Panc1 (cell line): ENCODE data around the gene HCAR2.

ENCODE experiments used
- CTCF ChIP-seq: fragments of 450-650 bp; IDR thresholded peaks from 2 replicates; pipeline ENCODE4 v1.5.1; 2017; ENCODE audit warnings: mild to moderate bottlenecking
- POLR2AphosphoS5 ChIP-seq: IDR thresholded peaks from 2 replicates; pipeline ENCODE4 v1.6.1; 2012; ENCODE audit warnings: mild to moderate bottlenecking, low read depth, low read length, moderate library complexity
- REST ChIP-seq, 2 experiments: IDR thresholded peaks; 2 replicates each; pipeline ENCODE4 v1.6.1; 2011 to 2012; ENCODE audit warnings: low read depth in 2 of 2, control low read depth in 1 of 2, low read length in 1 of 2, mild to moderate bottlenecking in 1 of 2, moderate library complexity in 1 of 2; ENCODE audit not compliant: insufficient read depth in 1 of 2
- SIN3A ChIP-seq: IDR thresholded peaks from 2 replicates; pipeline ENCODE4 v1.6.1; 2012; ENCODE audit warnings: low read depth, mild to moderate bottlenecking, low read length, moderate library complexity, borderline replicate concordance; ENCODE audit not compliant: insufficient read depth

DNA sequence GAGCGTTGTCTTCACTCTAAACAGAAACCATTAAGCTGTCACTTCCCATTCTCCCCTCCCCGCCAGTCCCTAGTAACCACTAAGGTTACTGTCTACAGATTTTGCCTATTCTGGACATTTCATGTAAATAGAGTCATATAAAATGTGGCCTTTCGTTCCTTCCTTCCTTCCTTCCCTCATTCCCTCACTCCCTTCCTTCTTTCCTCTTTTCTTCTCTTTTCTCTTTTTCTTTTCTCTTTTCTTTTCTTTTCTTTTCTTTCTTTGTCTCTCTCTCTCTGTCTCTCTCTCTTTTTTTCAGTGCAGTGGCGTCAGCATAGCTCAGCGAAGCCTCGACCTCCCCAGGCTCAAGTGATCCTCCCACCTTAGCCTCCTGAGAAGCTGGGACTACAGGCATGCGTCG is 37.8 kb downstream of the HCAR2 start:
- TF ChIP-seq CTCF, result no peak
- no peak for TF ChIP-seq SIN3A
- no peak for TF ChIP-seq POLR2AphosphoS5
- TF ChIP-seq REST (IDR thresholded peaks at IDR 0.05; ENCODE audit: insufficient read depth in 1 of 2, low read depth in 2 of 2, low read length in 1 of 2), result no peak
